ENCODE data around the gene ZBED2.

Gene ZBED2

DNA sequence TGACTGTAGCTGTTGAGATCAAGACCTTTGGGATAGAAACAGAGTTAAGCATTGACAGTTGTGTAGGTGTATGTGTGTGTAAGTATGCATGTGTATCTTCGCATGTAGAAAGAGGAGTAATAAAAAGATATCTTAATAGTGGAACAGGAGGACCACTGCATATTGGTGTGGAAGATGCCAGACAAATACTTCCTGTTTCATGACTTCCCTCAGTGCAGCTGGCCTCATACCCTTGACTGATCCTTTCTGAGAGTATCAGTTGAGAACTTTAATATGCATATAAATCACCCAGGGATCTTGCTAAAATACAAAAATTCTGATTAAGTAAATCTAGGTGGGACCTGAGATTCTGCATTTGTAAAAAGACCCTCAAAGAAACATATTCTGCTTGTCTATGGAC is 8.5 kb upstream of the ZBED2 start:
- no peak for DNase-seq

DNA sequence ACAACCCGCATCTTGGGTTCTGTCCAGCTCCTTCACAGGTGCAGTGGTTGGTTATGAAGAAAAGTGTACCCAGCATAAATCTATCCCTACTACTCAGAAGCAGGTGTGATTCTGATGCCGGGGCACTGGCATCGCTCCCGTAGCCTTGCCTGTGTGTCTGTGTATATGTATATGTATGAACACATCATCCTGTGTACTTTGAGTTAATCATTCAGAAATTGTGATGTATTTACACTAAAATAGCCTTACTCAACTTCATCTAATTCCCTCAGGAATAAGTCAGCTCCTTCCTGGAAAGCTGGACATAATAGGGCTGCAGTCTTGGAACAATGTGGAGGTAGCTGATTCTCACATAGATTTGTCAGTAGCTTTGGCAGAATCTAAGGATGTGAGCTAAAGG is 6.7 kb upstream of the ZBED2 start:
- no peak for DNase-seq

DNA sequence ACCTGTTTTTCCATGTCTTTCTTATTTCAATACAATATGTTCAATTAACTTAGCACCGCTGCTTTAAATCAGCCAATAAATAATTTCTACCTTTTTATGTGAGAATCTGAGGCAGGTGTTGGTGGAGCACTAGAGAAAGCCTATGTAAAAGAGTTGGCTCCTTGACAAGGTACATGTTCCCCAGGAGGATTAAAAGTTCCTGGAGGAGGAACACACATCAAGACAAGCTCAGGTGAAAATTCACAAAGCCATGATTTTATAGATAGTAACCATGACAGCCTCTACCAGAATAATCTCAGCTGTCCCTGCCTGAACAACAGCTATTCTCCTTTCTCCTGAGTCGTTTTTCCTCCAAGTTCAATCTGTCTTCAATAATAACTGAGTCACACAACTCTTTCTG is 3.4 kb upstream of the ZBED2 start:
- DNase-seq = no peak

DNA sequence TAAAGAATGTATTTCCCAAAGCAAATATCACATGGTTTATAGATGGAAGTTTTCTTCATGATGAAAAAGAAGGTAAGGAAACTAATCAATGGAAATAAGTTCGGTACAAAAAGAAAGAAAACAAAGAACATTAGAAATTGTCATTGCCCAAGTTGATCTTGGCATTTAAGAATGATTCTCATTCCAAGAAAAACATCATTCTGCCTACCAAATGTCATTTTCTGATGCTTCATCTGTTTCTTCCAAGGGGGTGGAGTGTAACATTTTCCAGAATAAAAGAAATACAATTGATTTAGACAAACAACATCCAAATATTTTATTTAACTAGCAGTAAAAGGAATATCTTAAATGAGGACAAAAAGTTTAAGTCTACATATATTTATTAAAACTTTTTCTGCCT is 3.0 kb upstream of the ZBED2 start:
- no peak for DNase-seq

DNA sequence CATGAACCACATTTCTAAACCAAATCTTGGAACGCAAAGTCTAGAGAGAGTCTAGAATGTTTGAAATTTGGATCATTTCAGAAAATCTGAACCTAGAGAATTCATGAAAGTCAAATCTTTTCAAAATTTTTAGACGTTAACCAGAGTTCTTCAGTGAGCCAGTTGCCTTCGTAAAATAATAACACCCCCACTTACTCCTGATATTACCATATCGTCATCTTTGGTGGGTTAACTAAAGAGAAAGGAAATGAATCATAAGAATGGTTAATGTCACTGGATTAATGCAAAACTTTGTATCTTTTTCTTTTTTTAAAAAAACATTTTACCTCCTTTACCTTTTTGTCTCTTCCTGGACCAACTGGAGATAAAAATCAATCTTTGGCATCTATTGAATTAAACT is 1.2 kb upstream of the ZBED2 start:
- no peak for DNase-seq

DNA sequence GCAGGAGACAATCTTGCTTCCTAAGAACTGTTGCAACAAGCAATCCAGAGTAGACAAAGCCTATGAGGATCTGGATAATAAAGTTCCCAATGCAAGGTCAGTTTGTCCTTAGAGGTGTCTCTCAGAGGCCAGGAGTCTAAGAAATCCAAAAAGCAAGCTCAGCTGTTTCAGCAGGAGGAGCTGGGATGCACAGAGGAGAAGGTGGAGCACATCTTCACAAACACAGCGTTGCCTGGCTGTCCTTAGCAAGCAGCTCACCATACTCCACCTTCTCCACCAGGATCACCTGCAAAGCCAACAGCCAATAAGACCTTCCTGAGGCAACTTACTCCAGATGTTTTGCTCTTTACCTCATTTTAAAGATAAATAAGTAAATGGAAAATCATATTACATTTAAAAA is 365 bp downstream of the ZBED2 start:
- no peak for DNase-seq

DNA sequence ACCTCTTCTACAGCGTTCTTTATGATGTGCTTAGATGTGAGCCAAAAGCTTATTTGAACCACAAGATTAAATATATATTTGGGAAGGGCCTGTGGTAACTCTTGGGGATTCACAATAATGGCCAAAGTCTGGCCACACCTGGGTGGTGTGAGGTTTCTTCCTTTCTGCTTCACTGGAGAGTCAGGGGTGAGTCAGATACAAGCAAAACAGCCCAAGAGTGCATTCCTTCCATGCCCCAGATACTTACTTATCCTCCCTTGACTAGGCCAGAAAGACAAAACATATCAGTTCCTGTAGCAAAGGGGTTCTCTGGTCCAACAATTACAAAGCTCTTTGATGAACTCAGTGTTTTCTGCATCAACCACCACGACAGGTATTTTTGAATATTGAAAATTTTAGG is 941 bp downstream of the ZBED2 start:
- DNase-seq = no peak

DNA sequence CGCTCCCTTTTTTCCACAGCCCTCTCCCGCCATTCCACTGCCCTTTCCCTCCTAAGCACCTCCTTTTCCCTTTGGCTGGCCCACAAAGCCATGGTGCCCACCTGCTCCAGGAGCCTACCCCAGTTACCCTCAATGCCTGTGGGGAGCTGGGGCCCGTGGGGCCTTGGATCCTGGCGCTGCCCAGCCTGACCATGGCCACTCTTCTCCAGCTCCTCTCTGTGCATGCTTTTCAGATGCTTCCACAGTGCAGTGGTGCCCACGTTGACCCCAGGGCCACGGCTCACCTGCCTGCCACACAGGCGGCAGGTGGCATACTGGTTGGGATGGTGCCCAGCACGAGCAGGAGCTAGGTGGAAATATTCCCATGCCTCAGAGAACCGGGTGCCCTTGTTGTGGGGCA is 1.5 kb downstream of the ZBED2 start:
- DNase-seq = no peak

DNA sequence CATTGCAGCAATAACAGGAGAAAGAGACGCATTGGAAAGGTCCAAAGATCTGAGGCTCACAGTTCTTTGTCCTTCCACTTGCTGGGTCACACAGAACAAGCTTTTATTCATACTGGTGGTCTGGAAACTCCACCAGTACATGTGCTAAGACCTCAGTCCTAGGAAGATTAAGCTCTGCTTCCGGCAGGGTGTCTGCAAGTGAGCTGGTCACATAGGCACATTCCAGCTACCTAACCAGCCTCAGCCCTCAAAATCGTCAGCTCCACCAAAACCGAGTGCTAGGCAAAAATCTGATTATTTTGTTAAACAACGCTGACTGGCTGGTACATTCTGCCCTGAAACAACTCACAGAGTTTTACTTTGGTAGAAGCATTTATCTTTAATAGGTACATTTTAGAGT is 2.2 kb downstream of the ZBED2 start:
- DNase-seq = no peak

DNA sequence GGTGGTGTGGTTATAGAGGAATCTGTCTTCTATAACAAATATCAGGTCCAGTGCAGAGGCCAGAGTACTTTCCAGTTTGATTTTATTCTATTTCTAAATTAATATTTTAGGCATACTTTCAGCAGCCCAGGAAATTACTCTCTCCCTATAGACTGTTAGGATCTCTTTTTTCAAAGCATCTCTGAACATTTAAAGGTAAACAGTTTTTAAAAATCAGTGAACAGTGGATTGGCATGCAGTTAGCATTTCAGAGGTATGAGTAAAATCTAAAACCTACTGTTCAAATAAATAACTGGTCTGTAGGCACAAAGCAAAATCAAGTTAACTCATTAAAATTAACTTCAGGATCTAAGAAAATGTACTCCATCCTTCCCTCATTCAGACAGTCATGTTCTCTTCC is 3.0 kb downstream of the ZBED2 start:
- DNase-seq = no peak

DNA sequence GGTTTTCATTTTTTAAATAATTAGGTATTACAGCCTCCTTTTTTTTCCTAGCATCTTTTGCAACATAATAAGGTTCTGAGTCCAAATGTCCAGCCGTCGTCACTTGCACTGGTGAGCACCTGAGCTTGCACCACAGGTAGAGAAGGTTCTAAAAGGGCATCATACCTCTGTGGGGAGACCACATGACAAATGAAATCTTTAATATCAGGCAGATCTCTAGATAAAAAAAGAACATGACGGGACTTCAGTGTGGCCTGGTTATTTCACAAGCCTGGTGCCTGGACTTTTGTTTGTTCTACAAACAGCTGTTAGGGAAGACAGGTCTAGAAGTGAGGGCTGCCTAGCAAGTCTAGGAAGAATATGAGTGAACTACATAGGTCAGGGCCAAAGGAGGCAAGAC is 3.6 kb downstream of the ZBED2 start:
- no peak for DNase-seq

DNA sequence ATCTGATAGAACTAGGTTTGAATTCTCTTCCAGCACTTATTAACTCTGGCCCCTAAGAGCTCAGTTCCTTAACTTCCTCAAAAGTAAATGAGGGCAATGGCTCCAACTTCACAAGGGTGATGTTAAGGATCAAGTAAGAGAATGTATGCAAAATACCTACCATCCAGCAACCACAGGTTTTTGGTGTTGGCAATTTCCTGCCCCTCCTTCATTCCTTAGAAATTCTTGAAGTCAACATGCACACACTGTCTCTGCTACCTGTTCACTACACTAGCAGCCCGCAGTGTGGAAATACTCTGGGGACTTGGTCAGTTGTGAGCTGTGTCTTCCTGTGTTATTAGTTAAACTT is 5.0 kb downstream of the ZBED2 start:
- DNase-seq = no peak

DNA sequence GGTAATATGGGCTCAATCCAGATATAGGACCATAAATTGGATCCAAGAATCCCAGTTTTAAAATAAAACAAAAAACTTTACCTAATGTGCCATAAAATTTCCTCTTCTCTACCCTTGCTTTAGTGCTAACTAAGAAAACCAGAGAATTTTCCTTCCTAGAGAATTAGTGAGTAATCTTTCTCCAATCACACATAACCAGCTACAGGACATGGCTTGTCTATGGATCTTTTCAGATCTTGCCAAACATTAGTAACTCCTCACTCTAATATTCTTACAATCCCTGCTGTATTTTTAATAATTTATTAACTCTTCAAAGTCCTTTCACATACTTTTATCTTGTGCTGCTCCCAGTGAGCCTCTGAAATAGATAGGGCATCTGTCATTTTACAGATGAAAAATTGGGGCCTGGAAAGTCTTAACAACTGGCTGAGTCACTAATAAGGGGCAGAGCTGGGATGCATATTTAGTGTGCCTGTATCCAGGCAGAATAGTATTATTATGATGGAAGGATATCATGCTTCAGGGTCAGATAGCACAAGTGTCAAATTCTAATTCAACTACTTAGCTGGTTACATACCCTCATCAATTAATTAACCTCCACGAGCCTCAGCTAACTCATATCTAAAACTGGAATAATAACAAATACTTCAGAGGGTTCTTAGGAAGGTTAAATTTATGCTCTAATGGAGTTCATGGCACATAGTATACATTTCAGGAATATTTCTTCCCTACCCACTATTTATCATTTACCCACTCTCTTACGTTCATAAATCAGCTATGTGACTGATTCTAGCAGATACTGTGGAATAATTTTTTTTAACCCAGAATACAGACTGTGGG is 5.6 kb downstream of the ZBED2 start:
- no peak for DNase-seq

DNA sequence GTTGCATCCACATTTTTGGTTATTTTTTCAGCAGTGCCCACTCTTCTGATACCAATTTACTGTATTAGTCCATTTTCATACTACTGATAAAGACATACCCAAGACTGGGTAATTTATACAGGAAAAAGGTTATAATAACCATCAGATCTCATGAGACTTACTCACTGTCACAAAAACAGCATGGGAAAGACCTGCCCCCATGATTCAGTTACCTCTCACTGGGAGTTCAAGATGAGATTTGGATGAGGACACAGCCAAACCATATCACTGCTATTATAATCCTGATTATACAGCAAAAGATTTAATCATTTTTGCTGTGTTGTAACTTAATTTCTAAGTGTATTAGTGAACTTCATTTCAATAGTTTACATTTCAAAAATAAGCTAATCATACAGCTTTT is 6.6 kb downstream of the ZBED2 start:
- DNase-seq = no peak

DNA sequence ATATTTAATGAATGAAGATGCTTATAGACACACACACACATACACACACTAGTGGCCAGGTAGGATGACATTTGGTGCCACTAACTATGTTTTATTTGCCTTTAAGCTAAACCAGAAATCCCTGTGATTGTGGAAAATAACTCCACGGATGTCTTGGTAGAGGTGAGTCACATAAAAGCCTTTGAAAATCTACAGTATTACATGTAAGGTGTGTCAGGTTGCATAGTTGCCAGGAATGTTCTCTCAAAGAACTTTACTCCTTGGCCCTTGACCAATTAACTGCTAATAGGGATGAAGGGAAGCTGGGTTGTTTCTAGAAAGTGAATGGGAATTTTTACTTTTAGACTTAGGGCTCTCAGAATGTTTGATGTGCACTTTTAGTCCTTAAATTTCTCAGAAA is 9.9 kb downstream of the ZBED2 start:
- no peak for DNase-seq

DNA sequence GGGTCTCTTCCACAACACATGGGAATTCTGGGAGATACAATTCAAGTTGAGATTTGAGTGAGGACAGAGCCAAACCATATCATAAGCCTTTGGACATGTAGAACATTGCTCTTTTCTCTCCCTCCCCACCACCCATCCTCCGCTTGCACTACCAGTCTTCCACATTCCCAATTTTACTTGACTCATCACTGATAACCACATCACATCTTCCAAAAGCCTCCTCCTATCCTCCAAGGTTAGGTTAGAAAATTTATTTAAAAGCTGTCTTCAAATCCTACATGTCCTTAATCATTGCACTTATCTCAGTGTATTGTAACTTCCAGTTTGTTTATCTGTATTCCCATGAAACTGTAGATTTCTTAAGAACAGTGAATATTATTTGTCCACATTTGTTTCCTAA is 10.4 kb downstream of the ZBED2 start:
- no peak for DNase-seq

DNA sequence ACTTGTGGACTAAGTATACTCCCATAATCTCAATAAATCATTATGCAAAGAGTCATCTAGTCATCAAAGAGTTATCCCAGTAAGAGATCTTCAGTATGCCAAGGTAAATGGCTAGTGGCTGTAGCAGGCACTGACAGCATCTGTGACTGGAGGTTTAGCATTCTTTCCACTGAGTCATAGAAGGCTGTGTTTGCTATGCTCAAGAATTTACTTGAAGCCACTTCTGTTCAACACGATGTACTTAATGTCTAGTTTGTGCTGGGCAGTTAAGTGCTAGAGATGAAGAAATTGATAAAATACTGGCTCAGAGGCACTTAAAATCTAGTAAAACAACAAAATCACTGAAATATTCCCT is 13.0 kb downstream of the ZBED2 start:
- DNase-seq = no peak

DNA sequence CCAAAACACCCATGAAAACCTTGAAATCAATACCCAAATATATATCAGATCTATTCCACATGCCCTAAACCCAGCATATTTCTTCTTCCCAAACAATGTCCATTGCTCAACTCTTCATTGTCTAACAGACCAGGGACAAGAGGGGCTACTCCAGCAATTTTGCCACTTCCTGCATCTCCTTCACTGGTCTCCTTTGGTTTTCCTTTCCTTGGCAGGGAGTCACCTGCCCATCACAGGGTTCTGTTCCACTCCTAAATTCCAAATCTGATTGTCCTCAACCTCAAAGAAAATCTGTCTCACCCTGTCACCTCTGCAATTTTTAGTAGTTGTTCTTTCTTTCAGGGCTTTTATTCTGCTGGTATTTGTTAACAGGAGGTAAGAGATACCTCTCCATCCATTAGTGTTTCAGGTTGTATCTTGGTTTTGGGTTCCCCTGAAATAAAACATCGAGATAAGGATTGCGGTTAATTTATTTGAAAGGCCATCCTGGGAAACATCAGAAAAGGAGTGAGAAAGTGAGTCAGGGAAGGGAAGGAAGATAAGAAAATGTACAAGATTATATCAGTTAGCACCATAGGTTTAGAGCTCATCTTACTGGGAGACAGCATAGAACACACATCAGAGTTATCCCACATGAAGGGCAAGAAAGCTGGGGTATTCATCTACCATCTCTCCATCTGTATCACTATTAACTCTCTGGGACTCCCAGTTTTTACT is 13.6 kb downstream of the ZBED2 start:
- no peak for DNase-seq

DNA sequence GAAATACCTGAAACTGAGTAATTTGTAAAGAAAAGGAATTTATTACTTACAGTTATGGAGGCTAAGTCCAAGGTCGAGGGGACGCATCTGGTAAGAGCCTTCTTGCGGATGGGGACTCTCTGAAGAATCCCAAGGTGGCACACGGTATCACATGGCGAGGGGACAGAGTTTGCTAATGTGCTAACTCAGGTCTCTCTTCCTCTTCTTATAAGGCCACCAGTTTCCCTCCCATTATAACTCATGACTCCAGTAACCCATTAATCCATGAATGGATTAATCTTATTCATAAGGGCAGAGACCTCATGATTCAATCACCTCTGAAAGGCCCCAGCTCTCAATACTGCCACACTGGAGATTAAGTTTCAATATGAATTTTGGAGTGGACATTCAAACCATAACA is 15.7 kb downstream of the ZBED2 start:
- no peak for DNase-seq

DNA sequence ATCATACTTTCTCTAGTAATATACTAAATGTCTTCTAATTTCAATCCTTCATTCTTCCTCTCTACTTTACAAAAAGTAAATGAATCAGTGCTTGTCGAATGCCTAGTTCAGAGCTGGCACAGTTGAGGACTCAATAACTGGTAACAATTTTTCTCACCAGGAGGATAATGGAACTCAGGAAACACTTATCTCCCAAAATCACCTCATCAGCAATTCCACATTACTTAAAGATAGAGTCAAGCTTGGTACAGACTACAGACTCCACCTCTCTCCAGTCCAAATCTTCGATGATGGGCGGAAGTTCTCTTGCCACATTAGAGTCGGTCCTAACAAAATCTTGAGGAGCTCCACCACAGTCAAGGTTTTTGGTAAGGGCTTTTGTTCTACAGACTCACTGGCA is 16.3 kb downstream of the ZBED2 start:
- DNase-seq = no peak

DNA sequence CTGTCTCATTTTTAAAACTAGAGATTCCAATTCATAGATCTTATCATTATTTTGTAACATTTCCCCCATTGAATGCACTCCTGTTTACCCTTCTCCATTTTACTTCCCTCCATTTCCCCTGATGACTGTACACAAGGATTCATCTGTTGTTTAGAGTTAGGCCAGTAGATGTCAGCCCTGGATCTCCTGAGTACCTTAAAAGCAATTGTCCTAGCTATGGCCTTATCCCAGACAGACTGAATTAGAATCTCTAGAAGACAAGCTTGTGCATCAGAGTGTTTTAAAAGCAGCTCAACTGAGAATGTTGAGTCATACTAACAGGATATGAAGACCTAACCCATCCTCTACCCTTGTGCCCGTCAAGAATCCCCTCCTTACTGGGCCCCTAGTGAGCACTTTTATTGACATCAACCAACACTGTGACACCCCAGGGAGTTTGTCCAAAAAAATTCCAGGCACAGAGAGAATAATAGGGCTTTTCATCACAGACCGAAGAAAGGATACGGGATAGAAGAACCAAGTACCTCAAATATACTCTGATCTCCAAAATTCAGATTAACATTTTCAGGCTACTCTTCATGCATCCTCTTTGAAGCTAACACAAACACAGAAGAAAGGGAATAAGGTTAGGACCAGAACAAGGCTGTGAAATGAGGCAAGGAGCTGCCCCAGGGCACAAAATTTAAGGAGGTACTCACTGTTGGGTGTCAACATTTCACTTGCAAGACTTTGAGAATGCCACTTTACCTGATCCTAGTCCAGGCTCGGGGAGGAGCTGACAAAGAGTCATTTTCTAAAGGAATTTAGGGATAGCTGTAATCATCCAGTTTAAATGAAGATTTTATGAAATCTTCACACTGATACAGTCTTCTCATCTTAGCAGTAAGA is 17.1 kb downstream of the ZBED2 start:
- DNase-seq = peak; percentile 25 to 30

DNA sequence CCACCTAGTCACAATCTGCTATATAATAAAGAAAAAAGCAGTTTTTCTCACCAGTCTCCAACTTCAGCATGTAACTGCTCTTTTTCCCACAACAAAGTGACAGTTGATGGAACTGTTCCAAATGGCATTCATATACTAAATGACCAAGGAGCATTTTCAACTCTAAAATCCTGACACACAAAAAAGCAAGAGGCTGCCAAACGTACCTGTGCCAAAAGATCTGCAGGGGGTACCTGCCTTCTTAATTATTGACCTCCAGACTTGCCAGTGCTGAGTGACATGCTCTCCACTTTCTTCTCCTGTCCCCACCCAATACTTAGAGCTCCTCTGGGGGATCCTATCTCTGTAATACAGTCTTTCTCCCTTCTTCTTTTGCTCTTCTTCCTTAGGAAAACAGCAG is 18.0 kb downstream of the ZBED2 start:
- DNase-seq = no peak

DNA sequence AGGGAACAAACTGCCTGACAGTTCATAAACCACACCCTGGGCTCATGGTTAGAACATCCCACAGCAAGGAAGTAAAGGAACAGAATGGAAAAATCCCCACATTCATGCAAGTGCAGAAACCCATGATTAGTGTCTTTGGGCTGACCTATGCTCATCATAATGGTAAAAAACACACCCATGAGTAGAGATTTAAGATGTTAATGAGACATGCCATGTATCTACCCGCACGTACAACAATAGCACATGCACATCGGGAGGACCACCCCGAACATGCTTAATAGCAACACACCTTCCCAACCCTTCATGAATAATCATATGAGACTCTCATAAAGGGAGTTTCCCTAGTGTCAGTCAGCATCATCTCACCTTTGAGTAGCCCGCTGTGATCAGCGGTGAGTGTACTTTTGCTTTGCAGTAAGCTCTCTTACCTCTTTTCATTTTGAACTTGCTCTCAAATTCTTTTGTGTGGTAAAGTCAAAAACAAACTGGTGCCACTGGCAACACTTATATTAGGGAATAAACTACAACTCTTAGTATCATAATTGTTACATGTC is 23.2 kb downstream of the ZBED2 start:
- no peak for DNase-seq
